ENCODE results near the gene DZIP3.
"Not testable (repeated sequence)": the region's sequence is repeated elsewhere in the genome, so short reads cannot be mapped to it uniquely, and the experiment has no call there.

DZIP3 gene

GRCh38 chr3:108677811-108678210 lies 88.3 kb downstream of the DZIP3 start:
- DNase-seq (ENCODE audit: low read depth in 2 of 2), result no peak

GRCh38 chr3:108692286-108692685 lies 102.8 kb downstream of the DZIP3 start:
- not testable (repeated sequence) for DNase-seq (ENCODE audit: low read depth in 2 of 2)

- no peak for DNase-seq (ENCODE audit: low read depth in 2 of 2)
Observed at GRCh38 chr3:108698461-108698860, 108.9 kb downstream of the DZIP3 start.

- DNase-seq (ENCODE audit: low read depth in 2 of 2), result no peak
Observed at GRCh38 chr3:108705045-108705444, 115.5 kb downstream of the DZIP3 start.

- no peak for DNase-seq (ENCODE audit: low read depth in 2 of 2)
Observed at GRCh38 chr3:108713009-108713516, 123.5 kb downstream of the DZIP3 start.

- DNase-seq (ENCODE audit: low read depth in 2 of 2), result no peak
Observed at GRCh38 chr3:108713816-108714215, 124.3 kb downstream of the DZIP3 start.

GRCh38 chr3:108718454-108718853 lies 128.9 kb downstream of the DZIP3 start:
- DNase-seq (ENCODE audit: low read depth in 2 of 2), result no peak

GRCh38 chr3:108719178-108719806 lies 129.8 kb downstream of the DZIP3 start:
- no peak for DNase-seq (ENCODE audit: low read depth in 2 of 2)

- DNase-seq (ENCODE audit: low read depth in 2 of 2), result no peak
Observed at GRCh38 chr3:108722724-108723123, 133.2 kb downstream of the DZIP3 start.

- no peak for DNase-seq (ENCODE audit: low read depth in 2 of 2)
Observed at GRCh38 chr3:108724101-108724500, 134.6 kb downstream of the DZIP3 start.

GRCh38 chr3:108728105-108728504 lies 138.6 kb downstream of the DZIP3 start:
- no peak for DNase-seq (ENCODE audit: low read depth in 2 of 2)

- no peak for DNase-seq (ENCODE audit: low read depth in 2 of 2)
Observed at GRCh38 chr3:108728934-108729333, 139.4 kb downstream of the DZIP3 start.

- DNase-seq (ENCODE audit: low read depth in 2 of 2), result no peak
Observed at GRCh38 chr3:108736821-108737220, 147.3 kb downstream of the DZIP3 start.

- no peak for DNase-seq (ENCODE audit: low read depth in 2 of 2)
Observed at GRCh38 chr3:108742929-108743328, 153.4 kb downstream of the DZIP3 start.

Measured in fibroblast of skin of left biceps (primary cell).